HL-60/S4 treated with phorbol 12-myristate 13-acetate at 8.2 ng/mL for 4 days and 3 days (cell line): Measurements from ENCODE around the gene IDH2.

Experiments
- in situ Hi-C: fragments of 300-500 bp; cut with MboI; formaldehyde crosslinking; loops from 2 replicates; pipeline ENCODE4 v1.15.0; 2022; ENCODE audit warnings: low sequenced_read_pairs

The IDH2 gene

GRCh38 chr15:90067181-90067952, 34.9 kb downstream of the IDH2 start:
- in situ Hi-C loops: no loop called here

DNA sequence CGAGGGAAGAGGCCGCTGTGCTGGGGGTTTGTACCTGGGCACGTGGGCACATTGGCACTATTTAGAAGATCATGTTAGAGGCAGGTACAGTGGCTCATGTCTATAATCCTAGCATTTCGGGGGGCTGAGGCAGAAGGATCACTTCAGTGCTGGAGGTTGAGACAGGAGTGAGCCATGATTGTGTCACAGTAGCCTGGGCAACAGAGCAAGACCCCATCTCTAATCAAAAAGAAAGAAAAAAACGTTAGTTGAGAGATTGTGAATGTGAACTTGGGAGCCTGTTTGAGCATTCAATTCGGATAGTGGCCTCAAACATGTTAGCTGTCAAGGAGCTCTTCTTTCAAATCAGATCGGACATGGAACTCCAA, 36.6 kb downstream of the IDH2 start:
- in situ Hi-C loops: no loop called here

DNA sequence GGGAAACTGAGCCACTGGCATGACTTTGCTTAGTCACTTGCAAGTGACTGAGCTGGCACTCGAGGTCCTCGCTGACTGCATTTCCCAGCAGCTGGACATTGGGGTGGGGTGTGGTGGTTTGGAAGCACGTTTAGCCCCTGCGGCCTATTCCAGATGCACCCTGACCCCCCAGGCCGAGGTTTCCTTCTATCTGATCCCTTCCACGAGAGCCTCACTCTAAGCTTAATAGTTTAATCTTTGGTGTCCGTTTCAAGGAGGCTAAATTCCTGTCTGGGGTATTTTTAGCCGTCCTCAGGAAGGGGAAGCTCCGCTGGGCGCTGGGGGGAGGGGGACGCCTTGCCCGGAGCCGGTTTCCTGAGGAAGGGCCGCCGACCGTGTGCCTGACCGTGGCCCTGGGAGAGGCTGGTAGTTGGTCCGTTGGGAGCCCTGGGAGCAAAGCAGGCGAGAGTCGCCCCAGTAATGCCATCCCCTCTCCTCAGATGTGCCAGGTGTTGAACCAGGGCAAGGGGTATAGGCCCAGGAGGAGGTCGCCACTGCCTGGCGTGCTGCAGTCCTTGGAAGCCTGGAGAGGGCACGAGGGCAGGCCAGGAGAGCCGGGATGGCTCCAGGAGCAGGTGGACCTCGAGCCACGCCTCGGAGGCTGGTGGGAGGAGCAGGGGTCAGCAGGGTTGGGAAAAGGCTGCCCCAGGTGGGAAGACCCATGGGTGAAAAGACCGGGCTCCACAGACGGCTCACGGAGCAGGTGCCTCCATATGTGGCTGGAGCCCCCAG, 37.2 kb downstream of the IDH2 start:
- in situ Hi-C loops: no loop called here

DNA sequence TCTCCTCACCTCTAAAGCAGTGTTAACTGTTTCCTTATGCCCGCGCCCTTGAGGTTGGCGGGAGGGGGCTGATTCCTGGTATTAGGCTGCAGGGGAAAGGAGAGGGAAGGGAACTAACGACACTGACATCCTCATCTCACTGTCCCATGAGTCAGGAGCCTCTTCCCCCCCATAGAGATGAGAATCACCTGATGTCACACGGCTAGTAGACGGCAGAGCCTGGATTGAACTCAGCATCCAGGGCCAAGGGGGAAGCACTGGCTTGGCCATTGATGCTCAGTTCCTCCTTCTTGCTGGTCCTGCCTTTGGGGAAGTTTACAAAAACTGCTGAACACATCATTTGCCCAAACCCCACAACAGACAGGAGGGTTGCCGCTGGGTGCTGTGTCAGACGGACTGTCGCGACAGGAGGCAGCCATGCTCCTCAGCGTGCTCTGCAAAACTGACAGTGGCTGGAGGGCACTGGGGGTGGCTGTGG, 38.5 kb downstream of the IDH2 start:
- in situ Hi-C loops: no loop called here

DNA sequence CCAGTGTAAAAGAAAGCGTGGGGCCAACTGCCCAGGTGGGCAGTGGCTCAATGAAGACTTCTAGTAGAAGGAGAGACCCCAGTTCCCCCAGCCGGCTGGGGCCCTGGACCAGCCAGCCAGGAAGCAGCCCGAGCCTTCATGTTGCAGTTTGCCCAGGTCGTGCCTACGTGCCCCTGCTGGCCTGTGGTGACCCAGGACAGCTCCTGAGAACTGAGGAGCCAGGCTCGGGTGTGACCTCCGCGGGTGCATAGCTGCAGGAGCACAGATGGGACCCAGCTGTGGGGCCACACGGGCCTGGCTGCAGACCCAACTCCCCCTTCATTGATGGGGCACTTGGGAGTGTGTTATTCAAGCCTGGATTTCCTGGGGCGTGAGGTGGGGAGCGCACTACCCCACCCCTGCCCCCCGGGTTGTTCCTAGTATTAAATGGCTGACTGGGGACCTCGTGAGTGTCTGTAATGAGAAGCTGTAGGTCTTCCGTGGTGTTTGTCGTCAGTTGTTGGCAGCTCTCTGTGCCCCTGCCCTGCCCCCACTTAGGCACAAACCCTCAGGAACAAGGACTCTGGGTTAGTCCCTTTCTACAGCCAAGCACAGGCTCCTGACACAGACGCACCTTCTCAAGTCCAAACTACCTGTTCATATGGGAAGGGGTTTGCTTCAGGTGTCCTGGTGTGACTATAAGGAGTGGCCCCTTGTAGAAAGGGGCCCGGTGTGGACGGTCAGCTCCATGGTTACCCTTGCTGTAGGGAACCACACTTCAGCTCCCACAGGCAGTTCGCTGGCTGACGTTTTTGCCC, 39.1 kb downstream of the IDH2 start:
- in situ Hi-C loops: no loop called here

DNA sequence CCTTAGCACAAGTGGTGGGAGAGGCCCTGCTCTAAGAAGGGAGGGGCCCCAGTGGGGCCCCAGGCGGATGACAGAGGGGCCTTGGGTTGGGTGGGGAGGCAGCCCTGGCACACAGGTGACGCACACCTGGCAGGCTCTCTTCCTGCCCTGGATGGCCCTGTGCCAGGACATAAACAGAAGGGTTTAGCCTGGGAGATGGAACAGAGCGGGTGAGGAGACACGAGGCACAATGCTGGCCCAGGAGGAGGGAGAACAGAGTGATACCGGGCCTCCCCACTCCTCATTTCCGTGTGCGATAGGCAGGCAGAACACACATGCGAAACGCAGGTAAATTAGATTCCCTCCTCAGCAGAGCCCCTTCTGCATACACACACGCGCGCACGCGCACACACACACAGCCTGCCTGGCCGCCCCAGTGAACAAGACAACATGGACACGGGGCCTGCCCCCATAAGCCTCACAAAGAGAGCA, 39.8 kb downstream of the IDH2 start:
- in situ Hi-C loops: no loop called here

GRCh38 chr15:90062023-90062442, 40.2 kb downstream of the IDH2 start:
- in situ Hi-C loops: no loop called here

DNA sequence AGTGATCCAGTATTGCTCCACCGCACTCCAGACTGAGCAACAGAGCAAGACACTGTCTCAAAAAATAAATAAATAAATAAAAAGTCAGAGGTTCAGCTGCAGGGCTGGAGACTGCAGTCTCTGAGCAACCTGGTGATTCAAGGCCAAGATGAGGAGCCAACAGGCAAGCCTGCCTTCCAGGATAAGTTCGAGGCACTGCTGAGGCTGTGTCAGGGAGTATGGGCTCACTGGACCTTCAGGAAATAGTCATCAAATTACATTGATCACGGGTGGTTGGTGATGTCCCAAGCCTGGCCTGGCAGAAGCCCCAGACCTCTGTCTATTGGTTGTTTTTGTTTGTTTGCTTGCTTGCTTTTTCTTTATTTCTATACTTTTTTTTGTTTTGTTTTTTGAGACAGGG, 41.5 kb downstream of the IDH2 start:
- in situ Hi-C loops: no loop called here

DNA sequence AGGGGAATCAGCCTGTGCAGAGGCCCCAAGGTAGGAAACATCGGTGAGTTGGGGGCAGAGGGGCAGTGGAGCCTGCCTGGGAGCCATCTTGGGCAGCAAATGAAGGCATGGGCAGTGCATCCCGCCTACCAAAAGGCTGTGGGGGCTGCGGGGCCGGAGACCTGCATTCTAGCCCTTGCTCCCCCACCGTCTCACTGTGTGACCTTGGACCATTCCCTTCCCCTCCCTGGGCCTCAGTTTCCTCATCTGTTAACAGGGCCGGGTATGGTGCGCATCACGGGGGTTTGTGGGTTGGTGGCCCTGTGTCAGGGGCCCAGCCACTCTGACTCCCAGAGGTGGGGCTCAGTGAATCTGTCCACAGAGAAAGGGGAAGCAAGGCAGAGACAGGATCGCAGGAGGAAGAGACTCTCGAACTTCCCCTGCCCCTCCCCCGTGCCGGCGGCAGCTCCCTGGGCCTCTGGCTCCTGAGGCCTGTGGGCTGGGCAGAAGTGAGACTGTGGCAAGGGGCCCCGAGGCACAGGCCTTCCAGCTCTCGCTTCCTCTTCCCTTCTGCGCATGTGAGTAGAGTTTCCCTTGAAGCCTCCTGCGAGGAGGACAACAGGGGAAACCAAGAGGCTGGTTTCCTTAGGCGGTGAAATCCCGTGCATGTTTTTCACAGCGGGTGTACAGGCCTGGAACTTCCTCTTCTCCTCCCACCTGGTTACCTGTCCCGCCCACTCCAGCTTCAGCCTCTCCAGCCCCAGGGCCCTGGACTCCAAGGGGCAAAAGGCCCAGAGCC, 42.9 kb downstream of the IDH2 start:
- in situ Hi-C loops: no loop called here

- in situ Hi-C loops: no loop called here
Observed at GRCh38 chr15:90058775-90059174, 43.5 kb downstream of the IDH2 start.

GRCh38 chr15:90058308-90058707, 44.0 kb downstream of the IDH2 start:
- in situ Hi-C loops: no loop called here

- in situ Hi-C loops: no loop called here
Observed at GRCh38 chr15:90056529-90056928, 45.7 kb downstream of the IDH2 start.

GRCh38 chr15:90055182-90055581, 47.1 kb downstream of the IDH2 start:
- in situ Hi-C loops: no loop called here

GRCh38 chr15:90054618-90055097, 47.6 kb downstream of the IDH2 start:
- in situ Hi-C loops: no loop called here

- in situ Hi-C loops: no loop called here
Observed at GRCh38 chr15:90053685-90054466, 48.4 kb downstream of the IDH2 start.

- in situ Hi-C loops: no loop called here
Observed at GRCh38 chr15:90051874-90052273, 50.4 kb downstream of the IDH2 start.

DNA sequence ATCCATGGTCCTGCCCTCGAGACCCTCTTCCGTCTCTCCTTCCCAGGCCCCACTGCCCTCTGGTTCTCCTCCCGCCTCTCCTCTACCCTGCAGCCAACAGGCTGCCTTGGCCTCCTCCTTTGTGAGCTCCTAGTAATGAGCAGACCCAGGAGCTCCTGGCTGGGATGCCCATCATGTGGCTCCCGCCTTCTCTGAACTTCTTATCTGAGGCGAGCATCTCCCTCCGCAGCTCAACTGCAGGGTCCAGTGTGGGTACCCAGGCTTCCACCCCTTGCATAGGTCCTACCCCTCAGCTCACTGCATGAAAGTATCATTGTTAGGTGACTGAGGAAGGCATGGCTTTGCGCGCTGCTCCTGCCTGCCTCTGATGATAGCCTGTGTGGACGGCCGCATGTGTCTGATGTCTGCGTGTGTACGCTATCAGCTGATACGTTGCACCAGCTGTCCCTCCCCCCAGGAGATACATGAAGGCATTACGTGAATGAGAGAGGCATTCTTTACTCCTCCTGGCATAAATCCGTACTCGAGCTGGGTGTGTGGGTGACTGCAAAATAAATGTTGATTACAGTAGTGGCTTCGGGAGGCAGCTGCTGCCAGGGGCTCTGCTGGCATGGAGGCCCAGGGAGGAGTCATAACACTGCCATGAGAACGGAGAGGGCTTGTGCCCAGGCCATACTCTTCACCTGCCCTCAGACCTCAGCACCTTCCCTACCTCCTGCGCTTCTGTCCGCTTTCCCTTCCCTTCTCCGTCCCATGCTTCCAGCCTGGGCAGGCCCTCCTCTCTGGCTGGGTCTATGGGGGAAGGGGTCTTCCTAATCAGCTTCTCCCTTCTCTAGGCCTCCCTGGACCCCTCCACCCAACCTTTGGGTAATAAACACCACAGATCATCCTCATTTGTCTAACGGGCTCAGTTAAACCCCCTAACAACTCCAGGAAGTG, 52.3 kb downstream of the IDH2 start:
- in situ Hi-C loops: no loop called here

DNA sequence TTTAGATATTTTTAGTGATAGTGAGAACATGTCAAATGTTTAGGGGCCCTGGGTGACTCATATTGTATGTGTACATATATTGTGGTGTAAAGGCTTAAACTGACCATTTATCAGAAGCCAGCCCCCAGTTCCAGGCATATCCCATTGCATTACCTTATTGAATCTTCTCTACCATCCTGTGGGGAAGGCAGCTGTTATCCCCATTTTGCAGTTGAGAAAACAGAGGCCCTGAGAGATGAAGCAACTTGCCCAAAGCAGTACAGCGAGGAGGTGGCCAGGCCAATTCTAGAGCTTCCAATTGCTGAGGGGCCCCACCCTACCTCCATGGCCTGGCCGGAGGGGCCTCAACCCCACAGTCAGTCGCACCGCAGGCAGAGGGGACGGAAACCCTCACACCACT, 53.2 kb downstream of the IDH2 start:
- in situ Hi-C loops: no loop called here
